Measurements from ENCODE around the gene MACROH2A2. TPM values are rescaled to one million over a fixed set of nuclear protein-coding genes. Genes with fewer than 3 reads are reported as not detected.
"Not testable (repeated sequence)": the region's sequence is repeated elsewhere in the genome, so short reads cannot be mapped to it uniquely, and the experiment has no call there.

MACROH2A2 gene
- total and polyA plus RNA-seq, 2 donors (not counting 1 experiment from before 2014, with no cell fraction given), result not detected

- Mint-ChIP-seq H3K27ac (no peak overlapping the region), H3K27me3 (no peaks in the 10 kb centered on the region), H3K9me3 (ENCODE audit: insufficient read depth) (no peaks in the 10 kb centered on the region), H3K4me3 (no peak overlapping the region), H3K4me1 (peaks cover 7% of the 10 kb centered on the region)
- Histone ChIP-seq H3K36me3 (replicated peaks in 1 of 2; ENCODE audit: control extremely low read depth in 1 of 2, control insufficient read depth in 1 of 2, extremely low read depth in 1 of 2, insufficient read depth in 2 of 2, low read length in 1 of 2) (peaks cover 0 to 6% of the 10 kb centered on the region in 2 experiments), H3K27me3 (replicated peaks in 1 of 4; ENCODE audit: control extremely low read depth in 1 of 4, control insufficient read depth in 3 of 4, insufficient read depth in 4 of 4, low read length in 3 of 4) (no peaks in the 10 kb centered on the region), H3K79me2 (ENCODE audit: control insufficient read depth, insufficient read depth, low read length) (no peaks in the 10 kb centered on the region), H4K20me1 (ENCODE audit: control insufficient read depth, insufficient read depth, low read length, poor library complexity, severe bottlenecking) (no peaks in the 10 kb centered on the region), H3K4me3 (ENCODE audit: control extremely low read depth in 1 of 5, extremely low read depth in 1 of 5, insufficient read depth in 1 of 5, low read depth in 2 of 5, low read length in 4 of 5) (no peak overlapping the region), H3K27ac (ENCODE audit: low read length in 2 of 2) (no peak overlapping the region), H3K4me1 (ENCODE audit: control insufficient read depth in 2 of 2, insufficient read depth in 2 of 2, low read length in 2 of 2) (peaks cover 0 to 4% of the 10 kb centered on the region in 2 donors), H2AFZ (ENCODE audit: insufficient read depth, low read depth, low read length, poor library complexity, severe bottlenecking) (no peak overlapping the region), H3K4me2 (replicated peaks; ENCODE audit: low read depth, low read length, poor library complexity, severe bottlenecking) (no peak overlapping the region), H3K9me3 (ENCODE audit: control extremely low read depth in 1 of 3, control insufficient read depth in 2 of 3, insufficient read depth in 1 of 3, low read length in 2 of 3) (no peaks in the 10 kb centered on the region), H3K9ac (ENCODE audit: low read length) (no peak overlapping the region)
- CTCF ChIA-PET, result no interaction called here
- DNase-seq (no peak), ATAC-seq (ENCODE audit: low read depth) (no peak)
- no peak for TF ChIP-seq EZH2 (IDR thresholded peaks at IDR 0.05; ENCODE audit: borderline replicate concordance, insufficient read depth, low read depth, low read length, poor library complexity, severe bottlenecking)
- TF ChIP-seq CTCF (IDR thresholded peaks at IDR 0.05), result no peak
- intact Hi-C loops (cut with micrococcal nuclease), result no loop called here
- 100% methylated on average over 3 of the region's 5 CpGs for WGBS (ENCODE audit: insufficient coverage)
- POLR2A ChIA-PET, result no interaction called here
Observed at GRCh38 chr10:70122742-70123141, 70.1 kb downstream of the MACROH2A2 start.

- H2AFZ ChIP-seq (ENCODE audit: insufficient read depth, low read depth, low read length, poor library complexity, severe bottlenecking); H3K4me3 Mint-ChIP-seq; H4K20me1 ChIP-seq (ENCODE audit: control insufficient read depth, insufficient read depth, low read length, poor library complexity, severe bottlenecking); H3K36me3 ChIP-seq (replicated peaks in 1 of 2; ENCODE audit: control extremely low read depth in 1 of 2, control insufficient read depth in 1 of 2, extremely low read depth in 1 of 2, insufficient read depth in 2 of 2, low read length in 1 of 2); H3K79me2 ChIP-seq (ENCODE audit: control insufficient read depth, insufficient read depth, low read length); H3K9me3 Mint-ChIP-seq (ENCODE audit: insufficient read depth); H3K4me3 ChIP-seq (ENCODE audit: control extremely low read depth in 1 of 5, extremely low read depth in 1 of 5, insufficient read depth in 1 of 5, low read depth in 2 of 5, low read length in 4 of 5); H3K9me3 ChIP-seq (ENCODE audit: control extremely low read depth in 1 of 3, control insufficient read depth in 2 of 3, insufficient read depth in 1 of 3, low read length in 2 of 3); H3K27me3 ChIP-seq (replicated peaks in 1 of 4; ENCODE audit: control extremely low read depth in 1 of 4, control insufficient read depth in 3 of 4, insufficient read depth in 4 of 4, low read length in 3 of 4); DNase-seq; H3K27ac ChIP-seq (ENCODE audit: low read length in 2 of 2); H3K4me2 ChIP-seq (replicated peaks; ENCODE audit: low read depth, low read length, poor library complexity, severe bottlenecking); H3K9ac ChIP-seq (ENCODE audit: low read length); H3K27me3 Mint-ChIP-seq; H3K4me1 Mint-ChIP-seq; H3K4me1 ChIP-seq (ENCODE audit: control insufficient read depth in 2 of 2, insufficient read depth in 2 of 2, low read length in 2 of 2); POLR2A ChIA-PET; CTCF ChIA-PET; intact Hi-C loops (cut with micrococcal nuclease); ATAC-seq (ENCODE audit: low read depth); H3K27ac Mint-ChIP-seq: not testable (repeated sequence)
- WGBS (ENCODE audit: insufficient coverage), result 98% methylated on average over 9 of the region's 9 CpGs
Observed at GRCh38 chr10:70123166-70123565, 70.5 kb downstream of the MACROH2A2 start.
